Spleen (tissue), 7 donors: ENCODE data around the gene DAD1.

Source experiments
- CTCF ChIP-seq, 11 experiments: fragments of 200-600 bp in 7 of 11; fragments of 450-650 bp in 4 of 11; sonication (generic) in 4 of 11; IDR thresholded peaks in 8 of 11; conservative IDR thresholded peaks in 3 of 11; 1 replicate in 7 of 11; 2 replicates in 4 of 11; pipeline versions ENCODE4 v1.4.0 to v1.8.0; 2016 to 2021; ENCODE audit warnings: antibody characterized with exemption in 11 of 11, inconsistent platforms in 4 of 11, mild to moderate bottlenecking in 1 of 11
- POLR2A ChIP-seq, 3 donors: fragments of 450-650 bp; IDR thresholded peaks; one replicate each; pipeline ENCODE4 v1.5.1; 2017; ENCODE audit warnings: antibody characterized with exemption in 3 of 3, mild to moderate bottlenecking in 1 of 3
- POLR2AphosphoS5 ChIP-seq, 3 donors: sonication (generic); formaldehyde crosslinking; IDR thresholded peaks; one replicate each; pipeline ENCODE4 v1.5.1; 2017; ENCODE audit warnings: antibody characterized with exemption in 3 of 3
- donor health status: DM: no; HTN: no; CAD: no; lungs with moderate emphysema.
- donor health status: DM: no; HTN: no; CAD: no.
- donor health status: DM: no; HTN: no; CAD: no.

GRCh38 chr14:22552001-22552826, 36.8 kb downstream of the DAD1 start:
- no peak for TF ChIP-seq CTCF (IDR thresholded peaks at IDR 0.05 in 8 of 11, conservative IDR thresholded peaks at IDR 0.05 in 3 of 11)
- peak; percentile 6 to 29 (median 7) for TF ChIP-seq POLR2AphosphoS5 (IDR thresholded peaks at IDR 0.05)
- no peak for TF ChIP-seq POLR2A (IDR thresholded peaks at IDR 0.05)
